Caco-2 (cell line): ENCODE results near the gene ARHGAP25. TPM values are rescaled to one million over a fixed set of nuclear protein-coding genes. Genes with fewer than 3 reads are reported as not detected.

ENCODE experiments used
- BruUV-seq: library from RNA; stranded (reverse); fragments of 400-500 nt; replicated peaks from 2 replicates; lab custom pipeline; 2021; lab: Mats Ljungman, UMichigan
- CTCF ChIA-PET: fragments of 300-600 bp; sonication (Branson Sonifier 250); formaldehyde crosslinking; loops from one replicate; lab custom pipeline; 2022; ENCODE audit warnings: antibody characterized with exemption; lab: Charles Lee
- POLR2A ChIA-PET: fragments of 300-600 bp; sonication (Branson Sonifier 250); formaldehyde crosslinking; loops from one replicate; lab custom pipeline; 2022; ENCODE audit warnings: antibody characterized with exemption; lab: Charles Lee
- DNase-seq, 2 experiments: peaks; one replicate each; pipeline versions ENCODE4 v3.0.0 to v3.0.0-alpha.2; 2020 to 2022
- H3K27me3 ChIP-seq: replicated peaks from 2 replicates; pipeline ENCODE4 v1.6.0; 2011; ENCODE audit warnings: low read length; ENCODE audit not compliant: control insufficient read depth, insufficient read depth
- H3K36me3 ChIP-seq: 2 replicates; pipeline ENCODE4 v1.5.1; 2011; ENCODE audit warnings: low read length; ENCODE audit not compliant: control insufficient read depth, insufficient read depth
- H3K4me1 ChIP-seq: fragments of 250-450 bp; sonication (Bioruptor Pico); 2 replicates; pipeline ENCODE4 v1.5.1; 2020; ENCODE audit warnings: mild to moderate bottlenecking
- H3K4me3 ChIP-seq: 2 replicates; pipeline ENCODE4 v1.5.1; 2011; ENCODE audit warnings: low read depth, mild to moderate bottlenecking, control low read depth, low read length
- H3K9me3 ChIP-seq: fragments of 250-450 bp; sonication (Bioruptor Pico); 2 replicates; pipeline ENCODE4 v1.5.1; 2020; ENCODE audit warnings: mild to moderate bottlenecking, moderate library complexity
- H3K27ac Mint-ChIP-seq: one replicate; pipeline ENCODE4 v1.8.0; 2022; ENCODE audit warnings: mixed read lengths; ENCODE audit not compliant: unreplicated experiment
- H3K27me3 Mint-ChIP-seq: one replicate; pipeline ENCODE4 v1.8.0; 2022; ENCODE audit warnings: mixed read lengths; ENCODE audit not compliant: insufficient read depth, unreplicated experiment
- H3K36me3 Mint-ChIP-seq: one replicate; pipeline ENCODE4 v1.8.0; 2022; ENCODE audit warnings: mild to moderate bottlenecking, mixed read lengths; ENCODE audit not compliant: insufficient read depth, unreplicated experiment
- H3K4me1 Mint-ChIP-seq: one replicate; pipeline ENCODE4 v1.8.0; 2022; ENCODE audit warnings: low read depth, mixed read lengths; ENCODE audit not compliant: unreplicated experiment
- H3K4me3 Mint-ChIP-seq: one replicate; pipeline ENCODE4 v1.8.0; 2022; ENCODE audit warnings: mild to moderate bottlenecking, moderate library complexity, mixed read lengths; ENCODE audit not compliant: unreplicated experiment
- H3K9me3 Mint-ChIP-seq: one replicate; pipeline ENCODE4 v1.8.0; 2022; ENCODE audit warnings: mixed read lengths; ENCODE audit not compliant: unreplicated experiment
- intact Hi-C: fragments of 100-400 bp; cut with micrococcal nuclease; formaldehyde crosslinking; loops from one replicate; pipeline ENCODE4 v1.10.0; 2022; ENCODE audit not compliant: unreplicated experiment
- total RNA-seq: library from RNA; stranded (reverse); gene quantifications from 2 replicates; pipeline ENCODE4 v1.2.3, GENCODE V29; 2022
- TF ChIP-seq, protein P1 (sequence below), 2 experiments: fragments of 200-600 bp in 1 of 2; IDR thresholded peaks; 1 replicate in 1 of 2; 2 replicates in 1 of 2; pipeline versions ENCODE4 v1.5.1 to v1.8.0; 2011 to 2022; ENCODE audit warnings: antibody characterized with exemption in 1 of 2, control low read depth in 1 of 2, inconsistent platforms in 1 of 2, low read depth in 1 of 2, low read length in 1 of 2, mild to moderate bottlenecking in 1 of 2, moderate library complexity in 1 of 2; ENCODE audit not compliant: insufficient read depth in 1 of 2, severe bottlenecking in 1 of 2, unreplicated experiment in 1 of 2

ARHGAP25 gene
- total RNA-seq, 1 experiment from 2014 or later: 0.48 TPM

DNA sequence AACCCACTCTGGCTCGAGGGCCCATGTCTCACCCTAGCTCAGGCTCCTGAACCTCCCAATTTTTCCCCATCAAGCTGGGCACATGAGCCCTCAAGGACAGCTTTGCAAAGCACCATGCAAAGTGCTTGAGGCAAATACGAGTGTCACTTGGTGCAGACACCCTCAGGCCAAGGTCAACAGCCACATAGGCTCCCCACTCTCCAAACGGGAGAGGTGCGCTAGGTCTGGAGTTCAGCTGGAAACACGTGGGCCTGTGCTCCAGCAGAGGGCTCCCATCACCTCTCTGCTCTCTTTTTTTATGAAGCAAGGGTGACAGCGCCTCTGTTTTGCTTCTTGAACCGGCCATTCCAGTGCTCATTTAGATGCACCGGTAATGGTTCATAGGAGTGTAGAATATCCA, 11.9 kb upstream of the ARHGAP25 start:
- no peaks in the 10 kb centered on the region for H3K27me3 ChIP-seq
- POLR2A ChIA-PET: no interaction called here
- no TSS peak for BruUV-seq
- Mint-ChIP-seq H3K36me3 (peaks cover 4% of the 10 kb centered on the region), H3K4me1 (no peaks in the 10 kb centered on the region), H3K4me3 (no peak overlapping the region), H3K27ac (no peak overlapping the region), H3K9me3 (no peaks in the 10 kb centered on the region), H3K27me3 (peaks cover 3% of the 10 kb centered on the region)
- DNase-seq: no peak
- no peaks in the 10 kb centered on the region for H3K36me3 ChIP-seq
- H3K4me3 ChIP-seq: no peak overlapping the region
- intact Hi-C loops: no loop called here
- CTCF ChIA-PET: interaction anchor here (0.6 to 1.6 kb wide), 4 partner anchors 13 to 304 kb away, joined by 3 to 6 read pairs (median 3); no protein-coding TSS in a partner anchor
- TF ChIP-seq, protein P1, sequence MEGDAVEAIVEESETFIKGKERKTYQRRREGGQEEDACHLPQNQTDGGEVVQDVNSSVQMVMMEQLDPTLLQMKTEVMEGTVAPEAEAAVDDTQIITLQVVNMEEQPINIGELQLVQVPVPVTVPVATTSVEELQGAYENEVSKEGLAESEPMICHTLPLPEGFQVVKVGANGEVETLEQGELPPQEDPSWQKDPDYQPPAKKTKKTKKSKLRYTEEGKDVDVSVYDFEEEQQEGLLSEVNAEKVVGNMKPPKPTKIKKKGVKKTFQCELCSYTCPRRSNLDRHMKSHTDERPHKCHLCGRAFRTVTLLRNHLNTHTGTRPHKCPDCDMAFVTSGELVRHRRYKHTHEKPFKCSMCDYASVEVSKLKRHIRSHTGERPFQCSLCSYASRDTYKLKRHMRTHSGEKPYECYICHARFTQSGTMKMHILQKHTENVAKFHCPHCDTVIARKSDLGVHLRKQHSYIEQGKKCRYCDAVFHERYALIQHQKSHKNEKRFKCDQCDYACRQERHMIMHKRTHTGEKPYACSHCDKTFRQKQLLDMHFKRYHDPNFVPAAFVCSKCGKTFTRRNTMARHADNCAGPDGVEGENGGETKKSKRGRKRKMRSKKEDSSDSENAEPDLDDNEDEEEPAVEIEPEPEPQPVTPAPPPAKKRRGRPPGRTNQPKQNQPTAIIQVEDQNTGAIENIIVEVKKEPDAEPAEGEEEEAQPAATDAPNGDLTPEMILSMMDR (IDR thresholded peaks at IDR 0.05; ENCODE audit: insufficient read depth in 1 of 2, low read depth in 1 of 2, low read length in 1 of 2, severe bottlenecking in 1 of 2, unreplicated experiment in 1 of 2): no peak
- no peaks in the 10 kb centered on the region for H3K4me1 ChIP-seq
- H3K9me3 ChIP-seq: no peaks in the 10 kb centered on the region

DNA sequence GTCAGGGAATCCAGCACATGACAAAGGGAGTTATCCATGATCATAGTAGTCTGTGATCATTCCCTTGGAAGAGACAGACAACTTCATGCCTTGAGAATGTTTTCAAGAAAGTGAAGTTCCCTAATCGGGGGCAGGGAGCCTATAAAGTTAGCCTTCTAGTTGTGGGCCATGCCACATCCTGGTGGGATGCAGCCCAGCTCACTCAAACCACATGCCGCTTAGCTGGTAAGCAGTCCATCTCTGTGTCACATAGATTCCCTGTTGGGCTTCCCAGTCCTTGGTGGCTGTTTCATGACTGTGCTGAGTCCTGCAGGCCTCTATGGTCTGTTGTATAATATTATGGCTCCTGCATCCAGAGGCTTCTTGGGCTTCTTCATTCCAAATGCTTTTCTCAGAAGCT, 11.4 kb upstream of the ARHGAP25 start:
- Mint-ChIP-seq H3K27me3 (peaks cover 3% of the 10 kb centered on the region), H3K27ac (no peak overlapping the region), H3K36me3 (peaks cover 4% of the 10 kb centered on the region), H3K4me1 (no peaks in the 10 kb centered on the region), H3K4me3 (no peak overlapping the region), H3K9me3 (no peaks in the 10 kb centered on the region)
- H3K36me3 ChIP-seq: no peaks in the 10 kb centered on the region
- no TSS peak for BruUV-seq
- TF ChIP-seq, protein P1 (IDR thresholded peaks at IDR 0.05; ENCODE audit: insufficient read depth in 1 of 2, low read depth in 1 of 2, low read length in 1 of 2, severe bottlenecking in 1 of 2, unreplicated experiment in 1 of 2): no peak
- no peak for DNase-seq
- intact Hi-C loops: no loop called here
- no peak overlapping the region for H3K4me3 ChIP-seq
- H3K9me3 ChIP-seq: no peaks in the 10 kb centered on the region
- no peaks in the 10 kb centered on the region for H3K27me3 ChIP-seq
- H3K4me1 ChIP-seq: no peaks in the 10 kb centered on the region
- ChIA-PET POLR2A (no interaction called here), CTCF (interaction anchor here (0.6 to 1.6 kb wide), 3 partner anchors 22 to 305 kb away, joined by 3 read pairs; no protein-coding TSS in a partner anchor)

DNA sequence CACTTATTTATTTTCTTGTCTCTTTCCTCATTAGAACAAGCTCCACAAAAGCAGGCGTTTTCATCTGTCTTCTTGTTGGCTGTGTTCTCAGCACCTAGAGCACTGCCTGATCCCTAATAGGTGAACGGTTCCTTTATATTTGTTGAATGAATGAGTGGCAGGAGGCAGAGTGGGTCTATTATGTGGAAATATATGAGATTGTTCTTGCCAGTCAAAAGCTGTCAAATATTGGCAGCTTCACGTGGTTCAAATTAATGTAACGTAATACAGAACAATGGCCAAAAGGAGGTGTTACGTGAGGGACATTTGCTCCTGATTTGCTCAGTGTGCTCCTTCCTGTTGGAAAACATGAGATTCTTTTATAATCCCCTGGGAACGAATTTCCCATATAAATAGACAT, 8.5 kb upstream of the ARHGAP25 start:
- no peaks in the 10 kb centered on the region for H3K36me3 ChIP-seq
- no peak for DNase-seq
- no peaks in the 10 kb centered on the region for H3K9me3 ChIP-seq
- H3K4me1 ChIP-seq: no peaks in the 10 kb centered on the region
- intact Hi-C loops: no loop called here
- Mint-ChIP-seq H3K36me3 (peaks cover 4% of the 10 kb centered on the region), H3K27me3 (peaks cover 3% of the 10 kb centered on the region), H3K9me3 (no peaks in the 10 kb centered on the region), H3K27ac (no peak overlapping the region), H3K4me1 (peaks cover 6% of the 10 kb centered on the region), H3K4me3 (no peak overlapping the region)
- TF ChIP-seq, protein P1 (IDR thresholded peaks at IDR 0.05; ENCODE audit: insufficient read depth in 1 of 2, low read depth in 1 of 2, low read length in 1 of 2, severe bottlenecking in 1 of 2, unreplicated experiment in 1 of 2): no peak
- H3K27me3 ChIP-seq: no peaks in the 10 kb centered on the region
- ChIA-PET POLR2A (no interaction called here), CTCF (interaction anchor here (0.7 kb wide), 1 partner anchor 17 kb away, joined by 3 read pairs; no protein-coding TSS in a partner anchor)
- BruUV-seq: no TSS peak
- no peak overlapping the region for H3K4me3 ChIP-seq
